Common myeloid progenitor, CD34-positive (primary cell): ENCODE measurements around the gene ADSS1.
A peak's percentile ranks its signal among the peaks of the same experiment; 100 is the strongest.

Source experiments
- CTCF ChIA-PET: fragments of 350-600 bp; sonication (Branson Sonifier 250); formaldehyde crosslinking; loops from one replicate; lab custom pipeline; 2021; ENCODE audit warnings: antibody characterized with exemption; lab: Charles Lee
- POLR2A ChIA-PET: fragments of 350-600 bp; sonication (Branson Sonifier 250); formaldehyde crosslinking; loops from one replicate; lab custom pipeline; 2021; ENCODE audit warnings: antibody characterized with exemption; lab: Charles Lee
- DNase-seq, 3 donors: peaks; one replicate each; pipeline versions ENCODE4 v3.0.0 to v3.0.0-alpha.2; 2013
- H3K27ac ChIP-seq, 2 experiments: 1 replicate in 1 of 2; 2 replicates in 1 of 2; pipeline ENCODE4 v1.7.0; 2013; ENCODE audit warnings: inconsistent platforms in 2 of 2, low read length in 2 of 2, mild to moderate bottlenecking in 2 of 2, low read depth in 1 of 2, moderate library complexity in 1 of 2; ENCODE audit not compliant: severe bottlenecking in 2 of 2, insufficient read depth in 1 of 2, poor library complexity in 1 of 2
- H3K27me3 ChIP-seq, 5 experiments: replicated peaks in 2 of 5; 1 replicate in 3 of 5; 2 replicates in 2 of 5; pipeline versions ENCODE4 v1.6.1 to v1.7.0; 2013; ENCODE audit warnings: low read length in 4 of 5, mild to moderate bottlenecking in 2 of 5, moderate library complexity in 2 of 5, inconsistent platforms in 1 of 5; ENCODE audit not compliant: insufficient read depth in 5 of 5, control insufficient read depth in 4 of 5
- H3K36me3 ChIP-seq, 4 experiments: 1 replicate in 2 of 4; 2 replicates in 2 of 4; pipeline versions ENCODE4 v1.6.1 to v1.7.0; 2013; ENCODE audit warnings: low read length in 3 of 4, control low read depth in 1 of 4, mild to moderate bottlenecking in 1 of 4; ENCODE audit not compliant: control insufficient read depth in 4 of 4, insufficient read depth in 4 of 4
- H3K4me1 ChIP-seq, 4 experiments: 1 replicate in 3 of 4; 2 replicates in 1 of 4; pipeline versions ENCODE4 v1.6.1 to v1.7.1; 2013; ENCODE audit warnings: low read length in 3 of 4, mild to moderate bottlenecking in 3 of 4, control low read depth in 1 of 4, inconsistent platforms in 1 of 4, moderate library complexity in 1 of 4; ENCODE audit not compliant: control insufficient read depth in 4 of 4, insufficient read depth in 4 of 4; ENCODE audit errors: control extremely low read depth in 1 of 4
- H3K4me3 ChIP-seq, 7 experiments: 1 replicate in 4 of 7; 2 replicates in 3 of 7; pipeline versions ENCODE4 v1.5.1 to v1.7.0; 2013; ENCODE audit warnings: mild to moderate bottlenecking in 7 of 7, low read length in 6 of 7, moderate library complexity in 6 of 7, inconsistent platforms in 2 of 7, low read depth in 2 of 7, control low read depth in 1 of 7; ENCODE audit not compliant: insufficient read depth in 4 of 7, control insufficient read depth in 1 of 7; ENCODE audit errors: extremely low read depth in 1 of 7
- H3K9me3 ChIP-seq, 5 experiments: 1 replicate in 4 of 5; 2 replicates in 1 of 5; pipeline versions ENCODE4 v1.6.1 to v1.7.1; 2013; ENCODE audit warnings: low read length in 4 of 5, mild to moderate bottlenecking in 2 of 5, inconsistent platforms in 1 of 5, low read depth in 1 of 5, moderate library complexity in 1 of 5; ENCODE audit not compliant: control insufficient read depth in 4 of 5, insufficient read depth in 2 of 5; ENCODE audit errors: control extremely low read depth in 1 of 5
- WGBS: methylation state at CpG from one replicate; pipeline ENCODE4 v1.1.5; 2013; ENCODE audit not compliant: insufficient coverage; 5-methylcytosine and 5-hydroxymethylcytosine counted together

The ADSS1 gene

GRCh38 chr14:104709387-104710039 lies 14.5 kb upstream of the ADSS1 start:
- WGBS: 99% methylated on average over 10 of the region's 18 CpGs
- no peaks in the 10 kb centered on the region for H3K27me3 ChIP-seq
- peaks cover 0 to 12% (median under 1%) of the 10 kb centered on the region in 4 experiments for H3K4me1 ChIP-seq
- H3K27ac ChIP-seq: no peak overlapping the region
- no peak overlapping the region for H3K4me3 ChIP-seq
- no peaks in the 10 kb centered on the region for H3K9me3 ChIP-seq
- DNase-seq: no peak
- ChIA-PET POLR2A (no interaction called here), CTCF (interaction anchor here (0.9 to 3.0 kb wide), 13 partner anchors 9 to 317 kb away, joined by 3 to 13 read pairs (median 6); no protein-coding TSS in a partner anchor)
- peaks cover 0 to 76% (median 44%) of the 10 kb centered on the region in 4 experiments for H3K36me3 ChIP-seq

DNA sequence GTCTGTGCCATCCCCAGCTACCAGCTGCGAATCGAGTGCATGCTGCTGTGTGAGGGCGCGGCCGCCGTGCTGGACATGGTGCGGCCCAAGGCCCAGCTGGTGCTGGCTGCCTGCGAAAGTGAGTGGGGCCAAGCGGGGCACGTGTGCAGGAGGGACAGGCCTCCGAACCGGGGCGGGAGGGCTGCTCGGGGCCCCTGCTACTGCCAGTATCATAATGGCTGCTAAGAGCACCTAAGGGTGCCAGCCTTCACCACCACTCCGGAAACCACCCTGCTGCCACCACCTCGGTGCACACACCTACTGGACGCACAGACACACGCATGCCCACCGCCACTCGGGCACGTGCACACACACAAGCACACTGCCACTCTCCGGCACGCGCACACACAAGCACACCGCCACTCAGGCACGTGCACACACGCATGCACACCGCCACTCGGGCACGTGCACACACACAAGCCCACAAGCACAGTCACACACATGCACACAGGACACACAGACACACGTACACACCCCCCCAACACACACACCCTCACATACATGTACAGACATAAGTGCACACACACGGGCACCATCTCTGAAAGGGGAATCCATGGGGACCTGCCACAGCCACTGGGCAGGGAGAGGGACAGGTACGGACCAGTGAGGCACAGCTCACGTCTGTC lies 13.8 kb upstream of the ADSS1 start:
- Histone ChIP-seq H3K4me3 (no peak overlapping the region), H3K27me3 (no peaks in the 10 kb centered on the region), H3K36me3 (peaks cover 0 to 79% (median 47%) of the 10 kb centered on the region in 4 experiments), H3K9me3 (no peaks in the 10 kb centered on the region), H3K27ac (no peak overlapping the region), H3K4me1 (peaks cover 0 to 12% (median under 1%) of the 10 kb centered on the region in 4 experiments)
- ChIA-PET CTCF (interaction anchor here (0.9 to 3.0 kb wide), 6 partner anchors 13 to 58 kb away, joined by 3 to 13 read pairs (median 8); no protein-coding TSS in a partner anchor), POLR2A (no interaction called here)
- DNase-seq: no peak
- 95% methylated on average over 27 of the region's 34 CpGs for WGBS

- peak in 2 of 3 donors; percentile 30 to 38 for DNase-seq
- ChIA-PET POLR2A (no interaction called here), CTCF (interaction anchor here (1.0 to 2.9 kb wide), 6 partner anchors 10 to 247 kb away, joined by 3 to 11 read pairs (median 3); no protein-coding TSS in a partner anchor)
- Histone ChIP-seq H3K27me3 (no peaks in the 10 kb centered on the region), H3K4me3 (peak overlapping the region in 1 of 7 experiments; percentile 28), H3K9me3 (no peaks in the 10 kb centered on the region), H3K27ac (no peak overlapping the region), H3K4me1 (peaks cover 0 to 12% (median under 1%) of the 10 kb centered on the region in 4 experiments), H3K36me3 (peaks cover 0 to 77% (median 50%) of the 10 kb centered on the region in 4 experiments)
- WGBS: 90% methylated on average over 33 of the region's 40 CpGs
Measured at GRCh38 chr14:104712881-104713734, 10.9 kb upstream of the ADSS1 start.

- ChIA-PET CTCF (interaction anchor here (2.9 kb wide), 1 partner anchor 17 kb away, joined by 11 read pairs; no protein-coding TSS in a partner anchor), POLR2A (no interaction called here)
- no peak overlapping the region for H3K4me3 ChIP-seq
- H3K4me1 ChIP-seq: peaks cover 0 to 12% (median under 1%) of the 10 kb centered on the region in 4 experiments
- peaks cover 0 to 78% (median 52%) of the 10 kb centered on the region in 4 experiments for H3K36me3 ChIP-seq
- no peaks in the 10 kb centered on the region for H3K27me3 ChIP-seq
- DNase-seq: no peak
- WGBS: 99% methylated on average over 14 of the region's 16 CpGs
- H3K27ac ChIP-seq: no peak overlapping the region
- H3K9me3 ChIP-seq: no peaks in the 10 kb centered on the region
Measured at GRCh38 chr14:104714066-104714465, 10.0 kb upstream of the ADSS1 start.

GRCh38 chr14:104714681-104715080 lies 9.3 kb upstream of the ADSS1 start:
- peaks cover 0 to 12% (median under 1%) of the 10 kb centered on the region in 4 experiments for H3K4me1 ChIP-seq
- no peak overlapping the region for H3K4me3 ChIP-seq
- H3K36me3 ChIP-seq: peaks cover 0 to 78% (median 54%) of the 10 kb centered on the region in 4 experiments
- H3K27me3 ChIP-seq: no peaks in the 10 kb centered on the region
- no peaks in the 10 kb centered on the region for H3K9me3 ChIP-seq
- WGBS: 99% methylated on average over 31 of the region's 31 CpGs
- DNase-seq: no peak
- H3K27ac ChIP-seq: no peak overlapping the region
- CTCF ChIA-PET: no interaction called here
- POLR2A ChIA-PET: no interaction called here

DNA sequence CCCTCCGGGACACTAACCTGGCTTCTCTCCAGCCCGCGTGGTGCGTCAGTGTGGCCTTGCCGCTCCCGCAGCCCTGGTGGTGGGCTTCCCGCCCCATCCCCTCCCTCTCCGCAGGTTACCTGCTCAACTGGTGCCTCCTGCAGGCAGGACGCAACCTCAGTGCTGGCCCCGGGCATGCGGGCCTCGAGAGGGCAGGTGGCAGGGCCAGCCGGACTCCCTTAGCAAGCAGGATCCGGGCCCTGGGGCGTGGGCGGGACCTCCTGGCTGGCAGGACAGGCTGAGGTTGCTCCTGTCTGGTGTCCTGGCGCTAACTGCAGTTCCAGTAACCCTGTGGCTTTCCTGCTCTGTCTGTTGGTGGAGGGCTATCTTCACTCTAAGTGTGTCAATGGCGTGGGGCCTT lies 8.6 kb upstream of the ADSS1 start:
- ChIA-PET POLR2A (no interaction called here), CTCF (interaction anchor here (1.5 kb wide), 1 partner anchor 8 kb away, joined by 4 read pairs; no protein-coding TSS in a partner anchor)
- Histone ChIP-seq H3K4me3 (no peak overlapping the region), H3K36me3 (peaks cover 0 to 73% (median 52%) of the 10 kb centered on the region in 4 experiments), H3K9me3 (no peaks in the 10 kb centered on the region), H3K27me3 (no peaks in the 10 kb centered on the region), H3K4me1 (peaks cover 0 to 12% (median under 1%) of the 10 kb centered on the region in 4 experiments), H3K27ac (no peak overlapping the region)
- no peak for DNase-seq
- 97% methylated on average over 18 of the region's 18 CpGs for WGBS
